H9 (cell line): ENCODE results near the gene COL27A1. TPM values are rescaled to one million over a fixed set of nuclear protein-coding genes. Genes with fewer than 3 reads are reported as not detected.
A peak's percentile ranks its signal among the peaks of the same experiment; 100 is the strongest.

ENCODE experiments used
- DNase-seq: peaks from one replicate; pipeline ENCODE4 v3.0.0-alpha.2; 2017
- H2AFZ ChIP-seq: one replicate; pipeline ENCODE4 v1.6.1; 2013; ENCODE audit warnings: mild to moderate bottlenecking, low read length, control low read depth, moderate library complexity
- H2AK5ac ChIP-seq: 2 replicates; pipeline ENCODE4 v1.6.1; 2013; ENCODE audit warnings: low read length, control low read depth, mixed read lengths; ENCODE audit not compliant: insufficient read length
- H2BK120ac ChIP-seq: one replicate; pipeline ENCODE4 v1.6.1; 2013; ENCODE audit warnings: low read depth, mild to moderate bottlenecking, low read length, control low read depth, inconsistent platforms; ENCODE audit not compliant: poor library complexity, severe bottlenecking
- H2BK12ac ChIP-seq: 2 replicates; pipeline ENCODE4 v1.6.1; 2013; ENCODE audit warnings: low read length, control low read depth, mixed read lengths, low read depth; ENCODE audit not compliant: insufficient read length
- H2BK15ac ChIP-seq: 2 replicates; pipeline ENCODE4 v1.6.1; 2013; ENCODE audit warnings: low read depth, low read length, control low read depth
- H2BK20ac ChIP-seq: one replicate; pipeline ENCODE4 v1.6.1; 2013; ENCODE audit warnings: low read depth, mild to moderate bottlenecking, low read length, control low read depth, inconsistent platforms; ENCODE audit not compliant: poor library complexity, severe bottlenecking
- H2BK5ac ChIP-seq: 2 replicates; pipeline ENCODE4 v1.6.1; 2013; ENCODE audit warnings: low read length, control low read depth, mixed read lengths; ENCODE audit not compliant: insufficient read length
- H3K14ac ChIP-seq: 2 replicates; pipeline ENCODE4 v1.6.1; 2013; ENCODE audit warnings: low read length, control low read depth; ENCODE audit not compliant: insufficient read depth
- H3K18ac ChIP-seq: 2 replicates; pipeline ENCODE4 v1.6.1; 2013; ENCODE audit warnings: low read depth, mild to moderate bottlenecking, mixed read lengths, low read length, control low read depth; ENCODE audit not compliant: insufficient read length
- H3K23ac ChIP-seq: 2 replicates; pipeline ENCODE4 v1.6.1; 2013; ENCODE audit warnings: low read length, control low read depth, mixed read lengths, low read depth; ENCODE audit not compliant: insufficient read length
- H3K23me2 ChIP-seq: 2 replicates; pipeline ENCODE4 v1.6.1; 2013; ENCODE audit warnings: low read depth, mild to moderate bottlenecking, mixed read lengths, low read length, control low read depth; ENCODE audit not compliant: insufficient read length, poor library complexity, severe bottlenecking
- H3K27ac ChIP-seq: 2 replicates; pipeline ENCODE4 v1.5.1; 2013; ENCODE audit warnings: low read length, control low read depth, mixed read lengths, low read depth; ENCODE audit not compliant: insufficient read length
- H3K27me3 ChIP-seq: 2 replicates; pipeline ENCODE4 v1.6.1; 2013; ENCODE audit warnings: low read length, control low read depth, inconsistent platforms; ENCODE audit not compliant: insufficient read depth
- H3K4ac ChIP-seq: 2 replicates; pipeline ENCODE4 v1.6.1; 2013; ENCODE audit warnings: low read depth, mild to moderate bottlenecking, control low read depth, inconsistent platforms, low read length, moderate library complexity
- H3K4me1 ChIP-seq: 2 replicates; pipeline ENCODE4 v1.6.1; 2013; ENCODE audit warnings: low read length, control low read depth, inconsistent platforms; ENCODE audit not compliant: insufficient read depth
- H3K4me2 ChIP-seq: 2 replicates; pipeline ENCODE4 v1.6.1; 2013; ENCODE audit warnings: low read length, control low read depth, mixed read lengths; ENCODE audit not compliant: insufficient read length, insufficient read depth
- H3K56ac ChIP-seq: 2 replicates; pipeline ENCODE4 v1.6.1; 2013; ENCODE audit warnings: low read depth, mild to moderate bottlenecking, mixed read lengths, low read length, control low read depth; ENCODE audit not compliant: insufficient read length
- H3K79me1 ChIP-seq: 2 replicates; pipeline ENCODE4 v1.6.1; 2013; ENCODE audit warnings: low read depth, mild to moderate bottlenecking, moderate library complexity, low read length, control low read depth, inconsistent platforms; ENCODE audit not compliant: insufficient read depth, poor library complexity, severe bottlenecking
- H3K79me2 ChIP-seq: 2 replicates; pipeline ENCODE4 v1.6.1; 2013; ENCODE audit warnings: low read length, control low read depth, inconsistent platforms; ENCODE audit not compliant: insufficient read depth
- H3K9ac ChIP-seq: 2 replicates; pipeline ENCODE4 v1.6.1; 2013; ENCODE audit warnings: low read length, control low read depth, mixed read lengths; ENCODE audit not compliant: insufficient read length; ENCODE audit errors: extremely low read depth
- H3K9me3 ChIP-seq: one replicate; pipeline ENCODE4 v1.6.1; 2013; ENCODE audit warnings: low read depth, low read length, inconsistent platforms; ENCODE audit not compliant: control insufficient read depth
- H3T11ph ChIP-seq: one replicate; pipeline ENCODE4 v1.6.1; 2013; ENCODE audit warnings: mild to moderate bottlenecking, low read length, control low read depth, inconsistent platforms
- H4K20me1 ChIP-seq: one replicate; pipeline ENCODE4 v1.6.1; 2013; ENCODE audit not compliant: control insufficient read depth, insufficient read length, insufficient read depth
- H4K5ac ChIP-seq: 2 replicates; pipeline ENCODE4 v1.6.1; 2013; ENCODE audit warnings: low read depth, mild to moderate bottlenecking, mixed read lengths, low read length, control low read depth; ENCODE audit not compliant: insufficient read length
- H4K8ac ChIP-seq: replicated peaks from 2 replicates; pipeline ENCODE4 v1.6.1; 2013; ENCODE audit warnings: low read length, control low read depth, mixed read lengths, low read depth; ENCODE audit not compliant: insufficient read length
- H4K91ac ChIP-seq: 2 replicates; pipeline ENCODE4 v1.6.1; 2013; ENCODE audit warnings: low read depth, mild to moderate bottlenecking, moderate library complexity, mixed read lengths, low read length, control low read depth; ENCODE audit not compliant: insufficient read length
- H3K27ac Mint-ChIP-seq, 3 experiments: 2 replicates in 2 of 3; 3 replicates in 1 of 3; pipeline ENCODE4 v1.8.0; 2020 to 2021; ENCODE audit warnings: mixed read lengths in 3 of 3, mild to moderate bottlenecking in 1 of 3, moderate library complexity in 1 of 3
- H3K27me3 Mint-ChIP-seq: 2 replicates; pipeline ENCODE4 v1.8.0; 2021; ENCODE audit warnings: low read depth, mild to moderate bottlenecking, moderate library complexity, mixed read lengths
- H3K36me3 Mint-ChIP-seq, 3 experiments: 2 replicates in 2 of 3; 3 replicates in 1 of 3; pipeline ENCODE4 v1.8.0; 2020 to 2021; ENCODE audit warnings: low read depth in 3 of 3, mixed read lengths in 3 of 3; ENCODE audit not compliant: insufficient read depth in 1 of 3
- H3K4me1 Mint-ChIP-seq, 2 experiments: 2 replicates each; pipeline ENCODE4 v1.8.0; 2020; ENCODE audit warnings: mixed read lengths in 2 of 2
- H3K4me3 Mint-ChIP-seq, 2 experiments: 2 replicates in 1 of 2; 3 replicates in 1 of 2; pipeline ENCODE4 v1.8.0; 2020 to 2021; ENCODE audit warnings: mild to moderate bottlenecking in 2 of 2, mixed read lengths in 2 of 2, moderate library complexity in 1 of 2
- H3K9me3 Mint-ChIP-seq, 2 experiments: 2 replicates in 1 of 2; 3 replicates in 1 of 2; pipeline ENCODE4 v1.8.0; 2020; ENCODE audit warnings: mild to moderate bottlenecking in 2 of 2, mixed read lengths in 2 of 2, moderate library complexity in 1 of 2
- WGBS: extraction: QIAGEN DNeasy Blood & Tissue Kit; methylation state at CpG from one replicate; pipeline ENCODE4 v1.1.7; 2013; ENCODE audit warnings: missing lambda C conversion rate, low lambda C conversion rate, mixed read lengths; ENCODE audit not compliant: insufficient read length; ENCODE audit errors: extremely low coverage; 5-methylcytosine and 5-hydroxymethylcytosine counted together
- total RNA-seq: library from RNA; stranded (reverse); gene quantifications from 2 replicates; pipeline ENCODE4 v1.2.1, GENCODE V29; 2021
- TF ChIP-seq, protein P1 (sequence below): fragments of 200-600 bp; sonication (generic); conservative IDR thresholded peaks from 3 replicates; pipeline ENCODE4 v1.8.0; 2021; ENCODE audit warnings: antibody characterized with exemption, mild to moderate bottlenecking

The COL27A1 gene
- total RNA-seq, 1 experiment from 2014 or later: 17.9 TPM

DNA sequence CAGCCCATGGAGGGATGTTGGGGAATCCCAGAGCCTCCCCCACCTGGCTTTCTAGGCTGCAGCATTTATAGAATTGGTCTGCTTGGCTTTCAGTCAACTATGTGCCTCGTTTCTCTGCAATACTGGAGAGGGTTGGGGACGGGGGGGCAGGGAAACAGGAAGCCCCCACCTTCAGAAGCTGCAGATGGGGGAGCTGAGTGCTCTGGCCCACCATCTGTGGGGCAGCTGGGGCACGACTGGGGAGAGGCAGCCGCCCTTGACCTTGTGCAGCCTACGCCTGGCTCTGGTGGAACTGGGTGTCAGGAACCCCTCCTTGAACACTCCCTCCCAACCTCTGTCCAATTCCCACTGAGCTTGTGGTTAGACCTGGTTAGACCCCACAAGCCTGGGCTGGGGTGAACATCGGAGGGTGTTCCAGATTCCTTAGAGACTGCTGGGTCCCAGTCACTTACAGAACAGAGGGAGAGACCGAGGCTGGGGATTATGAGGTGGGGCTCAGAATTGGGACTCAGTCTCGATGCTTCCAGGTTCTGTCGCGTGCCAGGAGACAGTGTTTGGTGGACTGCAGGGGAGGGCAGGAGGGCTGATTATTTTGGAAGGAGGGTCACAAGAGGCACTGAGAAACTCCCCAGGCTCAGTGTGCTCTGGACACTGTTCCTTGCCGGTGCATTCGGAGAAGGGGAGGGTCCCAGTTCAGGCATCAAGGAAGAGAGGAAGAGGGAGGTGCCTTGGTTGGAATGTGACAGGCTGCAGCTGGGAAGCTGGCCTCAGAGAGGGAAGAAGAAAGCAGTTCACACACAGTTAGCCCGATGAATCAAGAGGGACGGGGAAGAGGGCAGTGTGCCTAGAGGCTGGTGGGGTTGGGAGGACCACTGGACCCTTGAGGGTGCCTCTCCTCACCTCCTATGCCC lies 25.6 kb downstream of the COL27A1 start:
- H3K27me3 Mint-ChIP-seq: no peaks in the 10 kb centered on the region; the same call in none of the 2 replicates
- Histone ChIP-seq H2BK15ac (no peak overlapping the region), H3K14ac (no peak overlapping the region), H3K79me2 (no peaks in the 10 kb centered on the region), H3K18ac (no peak overlapping the region), H3K23ac (no peak overlapping the region), H2BK5ac (no peak overlapping the region), H3K23me2 (no peaks in the 10 kb centered on the region), H3T11ph (no peak overlapping the region), H3K4me1 (no peaks in the 10 kb centered on the region), H3K9ac (no peak overlapping the region), H3K56ac (no peak overlapping the region), H3K27me3 (no peaks in the 10 kb centered on the region), H2AFZ (no peak overlapping the region), H2BK120ac (no peak overlapping the region), H3K4ac (no peak overlapping the region), H4K91ac (no peak overlapping the region), H2BK12ac (no peak overlapping the region), H3K4me2 (no peak overlapping the region), H2BK20ac (no peak overlapping the region), H4K20me1 (no peaks in the 10 kb centered on the region), H4K8ac (no peak overlapping the region), H2AK5ac (no peak overlapping the region), H4K5ac (no peak overlapping the region), H3K9me3 (no peaks in the 10 kb centered on the region), H3K79me1 (no peaks in the 10 kb centered on the region), H3K27ac (no peak overlapping the region)
- WGBS: no CpG with 5 or more reads among the region's 14 CpGs
- peak overlapping the region; percentile 29 to 66 (median 30); a peak in 2 of 7 replicates for H3K27ac Mint-ChIP-seq
- no peak for DNase-seq
- peaks cover 0 to 8% (median 2%) of the 10 kb centered on the region in 3 experiments; a peak in 2 of 7 replicates for H3K36me3 Mint-ChIP-seq
- no peaks in the 10 kb centered on the region for H3K9me3 Mint-ChIP-seq
- no peak overlapping the region for H3K4me3 Mint-ChIP-seq
- peaks cover 4 to 18% of the 10 kb centered on the region in 2 experiments for H3K4me1 Mint-ChIP-seq
- TF ChIP-seq, protein P1, sequence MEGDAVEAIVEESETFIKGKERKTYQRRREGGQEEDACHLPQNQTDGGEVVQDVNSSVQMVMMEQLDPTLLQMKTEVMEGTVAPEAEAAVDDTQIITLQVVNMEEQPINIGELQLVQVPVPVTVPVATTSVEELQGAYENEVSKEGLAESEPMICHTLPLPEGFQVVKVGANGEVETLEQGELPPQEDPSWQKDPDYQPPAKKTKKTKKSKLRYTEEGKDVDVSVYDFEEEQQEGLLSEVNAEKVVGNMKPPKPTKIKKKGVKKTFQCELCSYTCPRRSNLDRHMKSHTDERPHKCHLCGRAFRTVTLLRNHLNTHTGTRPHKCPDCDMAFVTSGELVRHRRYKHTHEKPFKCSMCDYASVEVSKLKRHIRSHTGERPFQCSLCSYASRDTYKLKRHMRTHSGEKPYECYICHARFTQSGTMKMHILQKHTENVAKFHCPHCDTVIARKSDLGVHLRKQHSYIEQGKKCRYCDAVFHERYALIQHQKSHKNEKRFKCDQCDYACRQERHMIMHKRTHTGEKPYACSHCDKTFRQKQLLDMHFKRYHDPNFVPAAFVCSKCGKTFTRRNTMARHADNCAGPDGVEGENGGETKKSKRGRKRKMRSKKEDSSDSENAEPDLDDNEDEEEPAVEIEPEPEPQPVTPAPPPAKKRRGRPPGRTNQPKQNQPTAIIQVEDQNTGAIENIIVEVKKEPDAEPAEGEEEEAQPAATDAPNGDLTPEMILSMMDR: no peak
